Measurements from ENCODE around the gene KIDINS220.

- no peak for TF ChIP-seq THAP7 (CRISPR knock-in tag; IDR thresholded peaks at IDR 0.05)
- TF ChIP-seq HDGF (IDR thresholded peaks at IDR 0.05) = no peak
- TF ChIP-seq POLR2AphosphoS5 (IDR thresholded peaks at IDR 0.05; ENCODE audit: control insufficient read depth, insufficient read depth, low read depth, low read length) = no peak
Measured at GRCh38 chr2:8691859-8692437, 145.5 kb downstream of the KIDINS220 start.

Measured in K562 (cell line).